ENCODE results near the gene ZNF239.
A peak's percentile ranks its signal among the peaks of the same experiment; 100 is the strongest.
"Not testable (repeated sequence)": the region's sequence is repeated elsewhere in the genome, so short reads cannot be mapped to it uniquely, and the experiment has no call there.

ZNF239 gene

DNA sequence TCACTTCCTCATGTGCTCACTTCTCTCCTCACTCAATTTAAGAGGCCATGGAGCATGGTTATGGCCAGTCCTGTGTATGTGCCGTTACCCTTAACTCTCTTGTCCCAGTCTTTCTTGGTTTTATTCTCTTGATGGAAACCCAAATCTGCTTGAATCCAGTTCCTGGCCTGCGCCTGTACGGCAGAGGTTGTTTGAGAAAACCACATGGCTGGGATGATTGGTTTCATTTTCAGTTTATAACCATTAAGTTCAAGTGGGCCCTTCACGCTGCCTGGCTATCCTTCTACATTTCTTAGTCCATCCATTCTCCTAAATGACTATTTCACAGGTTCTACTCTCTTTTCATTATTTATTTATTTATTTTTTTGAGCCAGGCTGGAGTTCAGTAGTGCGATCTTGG, 1.6 kb upstream of the ZNF239 start:
- DNase-seq: no peak

DNA sequence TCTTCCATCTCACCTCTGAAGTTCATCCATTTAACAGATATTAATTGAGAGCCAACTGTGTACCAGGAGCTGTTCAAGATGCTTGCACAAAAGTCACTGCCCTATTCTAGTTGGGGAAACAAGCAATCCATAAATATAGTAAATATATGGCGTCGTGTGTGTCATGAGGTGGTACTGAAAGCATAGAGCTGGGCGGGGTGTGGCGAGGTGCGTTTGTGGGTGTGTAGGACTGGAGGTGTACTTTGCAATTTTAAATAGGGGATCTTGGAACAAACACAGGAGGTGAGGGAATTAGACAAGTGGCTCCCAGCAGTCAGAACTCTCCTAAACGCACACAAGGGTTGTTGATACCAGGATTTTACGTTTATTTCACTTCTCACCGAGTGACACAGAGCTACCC, 490 bp upstream of the ZNF239 start:
- DNase-seq: no peak

DNA sequence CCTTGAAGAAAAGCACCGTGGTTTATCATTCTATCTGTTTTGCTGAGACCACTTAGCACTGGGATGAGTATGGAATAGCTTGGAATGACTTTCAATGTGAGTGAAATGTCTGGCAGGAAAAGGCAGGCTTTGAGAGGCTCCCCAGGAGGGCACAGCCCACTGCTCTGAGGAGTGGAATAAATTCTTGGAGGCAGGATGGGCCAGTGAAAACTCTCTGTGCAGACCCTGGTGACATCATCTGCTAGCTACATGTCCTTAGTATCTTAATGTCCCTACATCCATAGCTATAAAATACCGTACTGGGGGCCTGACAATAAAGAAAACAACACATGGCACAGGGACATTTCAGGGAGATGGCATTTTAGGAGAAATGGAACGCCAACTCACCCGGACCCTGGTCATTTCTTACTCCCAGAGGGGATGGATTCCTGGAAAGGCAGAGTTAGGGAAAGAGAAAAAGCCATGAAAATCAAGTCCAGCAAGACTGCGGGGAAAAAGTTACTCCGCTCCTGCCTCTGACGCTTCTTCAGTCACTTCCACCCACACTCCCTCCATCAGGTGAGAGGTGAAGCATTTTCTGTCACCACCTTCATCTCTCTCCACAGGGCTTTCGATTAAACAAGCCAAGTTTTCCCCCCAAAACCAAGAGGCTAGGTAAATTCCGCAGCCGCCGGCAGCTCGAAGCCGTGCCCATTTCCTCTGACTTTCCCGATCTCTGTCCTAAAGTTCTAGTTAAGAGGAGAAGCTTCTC, 991 bp downstream of the ZNF239 start:
- peak; percentile 28 for DNase-seq

DNA sequence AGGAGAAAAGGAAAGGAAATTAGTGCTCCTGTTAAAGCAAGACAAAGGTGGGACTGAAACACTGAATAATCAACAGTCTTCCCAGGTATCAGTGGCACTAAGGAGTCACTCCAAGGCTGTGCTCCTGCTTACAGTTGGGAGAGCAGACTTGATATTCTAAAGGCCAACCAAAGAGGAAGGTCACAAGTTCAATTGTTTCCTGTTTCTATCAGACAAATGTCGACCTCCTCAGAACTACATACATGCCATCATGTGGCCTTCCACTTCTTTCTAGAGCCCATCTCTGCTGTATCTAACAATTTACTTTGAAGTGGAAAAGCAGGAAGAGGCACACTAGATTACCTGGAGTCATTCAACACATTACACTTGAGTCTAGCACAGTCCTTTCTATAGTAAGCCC, 3.4 kb downstream of the ZNF239 start:
- no peak for DNase-seq

DNA sequence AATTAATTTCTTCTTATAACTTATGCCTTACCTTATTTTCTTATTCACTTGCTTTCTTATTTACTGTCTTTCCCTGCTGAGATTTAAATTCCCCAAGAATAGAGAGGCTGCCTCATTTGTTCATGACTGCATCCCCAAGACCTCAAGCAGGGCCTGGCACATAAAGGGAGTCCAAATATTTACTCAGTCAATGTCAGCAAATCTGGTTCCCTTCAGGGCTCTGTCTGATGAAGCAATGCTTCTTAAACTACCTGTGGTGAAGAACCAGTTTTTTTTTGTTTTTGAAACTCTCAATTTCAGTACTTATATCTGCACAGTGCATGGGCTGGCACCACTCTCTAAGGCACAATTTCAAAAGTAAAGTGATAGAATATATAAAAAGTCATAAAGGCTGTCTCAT, 4.7 kb downstream of the ZNF239 start:
- no peak for DNase-seq

DNA sequence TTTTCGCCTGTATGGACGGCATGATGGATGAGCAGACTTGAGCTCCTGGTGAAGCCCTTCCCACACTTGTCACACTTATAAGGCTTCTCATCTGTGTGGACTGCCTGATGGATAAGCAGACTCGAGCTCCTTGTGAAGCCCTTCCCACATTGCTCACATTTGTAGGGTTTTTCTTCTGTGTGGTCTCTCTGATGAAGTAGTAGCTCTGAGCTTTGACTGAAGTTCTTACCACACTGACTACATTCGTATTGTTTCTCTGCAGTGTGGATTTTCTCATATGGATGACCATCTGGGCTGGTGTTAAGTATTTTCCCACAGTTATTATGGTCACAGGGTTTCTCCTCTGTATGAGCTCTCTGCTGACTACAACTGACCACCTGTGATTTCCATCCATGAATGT, 17.2 kb downstream of the ZNF239 start:
- no peak for DNase-seq

DNA sequence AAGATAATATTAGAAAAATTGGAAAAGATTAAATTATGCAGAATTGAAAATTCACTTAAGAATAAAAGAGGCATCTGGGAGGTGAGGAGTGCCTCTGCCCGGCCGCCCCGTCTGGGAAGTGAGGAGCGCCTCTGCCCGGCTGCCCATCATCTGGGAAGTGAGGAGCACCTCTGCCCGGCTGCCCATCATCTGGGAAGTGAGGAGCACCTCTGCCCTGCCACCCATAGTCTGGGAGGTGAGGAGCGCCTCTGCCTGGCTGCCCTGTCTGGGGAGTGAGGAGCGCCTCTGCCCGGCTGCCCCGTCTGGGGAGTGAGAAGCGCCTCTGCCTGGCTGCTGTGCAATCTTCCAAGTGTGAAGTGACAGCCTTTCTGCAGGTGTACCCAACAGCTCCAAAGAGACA, 30.7 kb downstream of the ZNF239 start:
- DNase-seq: not testable (repeated sequence)

DNA sequence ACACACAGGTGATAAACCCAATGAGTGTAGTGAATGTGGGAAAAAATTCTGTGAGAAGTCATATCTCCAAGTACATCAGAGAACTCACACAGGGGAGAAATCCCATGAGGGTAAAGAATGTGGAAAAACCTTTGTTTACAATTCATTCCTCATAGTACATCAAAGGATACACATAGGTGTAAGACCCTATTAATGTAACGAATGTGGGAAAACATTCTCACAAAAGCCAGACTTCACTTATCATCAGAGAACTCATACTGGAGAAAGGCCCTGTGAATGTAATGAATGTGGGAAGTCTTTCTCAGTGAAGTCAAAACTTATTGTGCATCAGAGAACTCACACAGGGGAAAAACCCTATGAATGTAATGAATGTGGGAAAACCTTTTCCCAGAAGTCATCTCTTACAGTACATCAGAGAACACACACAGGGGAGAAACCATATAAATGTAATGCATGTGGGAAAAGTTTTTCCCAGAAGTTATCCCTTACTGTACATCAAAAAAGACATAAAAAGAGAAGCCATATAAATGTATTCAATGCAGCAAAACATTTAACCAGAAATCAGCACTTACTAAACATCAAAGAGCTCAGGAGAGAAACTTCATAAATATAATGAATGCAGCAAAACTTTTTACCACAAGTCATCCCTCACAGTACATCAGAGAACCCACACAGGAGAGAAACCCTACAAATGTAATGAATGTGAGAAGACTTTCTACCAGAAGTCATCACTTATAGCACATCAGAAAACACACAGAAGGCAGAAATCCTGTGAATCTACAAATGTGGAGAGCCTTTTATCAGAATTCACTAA, 49.8 kb downstream of the ZNF239 start:
- DNase-seq: no peak

Data from right hindlimb (tissue), 1 donor.